Middle frontal gyrus (tissue), 1 donor: ENCODE measurements around the gene ACTG1.

Experiments used
- DNase-seq: peaks from one replicate; pipeline ENCODE4 v3.0.0-alpha.2; 2015; ENCODE audit warnings: low spot score; ENCODE audit errors: extremely low spot score

Gene ACTG1

DNA sequence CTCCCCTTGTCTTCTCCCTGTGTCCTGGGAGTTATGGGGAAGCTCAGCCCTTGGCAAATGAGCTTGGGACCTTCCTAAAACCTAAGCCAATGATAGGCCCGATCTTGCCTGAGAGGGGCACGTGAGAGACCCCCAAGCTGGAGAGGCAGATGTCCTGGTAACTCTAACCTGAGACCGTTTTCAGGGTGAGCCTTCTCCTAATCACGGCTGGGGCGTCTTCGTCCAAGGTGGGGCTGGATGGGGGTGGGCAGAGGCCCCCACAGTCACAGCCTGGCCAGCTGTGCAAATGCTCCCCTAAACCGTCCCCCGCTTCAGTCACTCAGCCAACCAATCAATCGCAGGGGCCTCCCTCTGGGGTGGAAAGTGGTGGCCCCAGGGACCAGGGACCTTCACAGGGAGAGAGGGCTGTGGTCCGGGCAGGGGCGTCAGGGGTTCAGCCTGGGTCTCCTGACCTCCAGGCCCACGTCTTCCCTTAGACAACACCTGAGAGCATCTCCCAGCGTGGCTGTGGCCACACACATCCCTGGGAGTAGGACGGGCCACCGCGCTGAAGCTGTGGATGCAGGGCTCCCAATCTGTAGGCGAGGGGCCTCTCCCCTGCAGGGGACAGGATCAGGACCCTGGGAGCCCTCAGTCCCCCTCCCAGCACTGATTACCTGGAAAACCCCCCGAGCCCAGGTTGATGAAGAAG lies 30.6 kb downstream of the ACTG1 start:
- no peak for DNase-seq

DNA sequence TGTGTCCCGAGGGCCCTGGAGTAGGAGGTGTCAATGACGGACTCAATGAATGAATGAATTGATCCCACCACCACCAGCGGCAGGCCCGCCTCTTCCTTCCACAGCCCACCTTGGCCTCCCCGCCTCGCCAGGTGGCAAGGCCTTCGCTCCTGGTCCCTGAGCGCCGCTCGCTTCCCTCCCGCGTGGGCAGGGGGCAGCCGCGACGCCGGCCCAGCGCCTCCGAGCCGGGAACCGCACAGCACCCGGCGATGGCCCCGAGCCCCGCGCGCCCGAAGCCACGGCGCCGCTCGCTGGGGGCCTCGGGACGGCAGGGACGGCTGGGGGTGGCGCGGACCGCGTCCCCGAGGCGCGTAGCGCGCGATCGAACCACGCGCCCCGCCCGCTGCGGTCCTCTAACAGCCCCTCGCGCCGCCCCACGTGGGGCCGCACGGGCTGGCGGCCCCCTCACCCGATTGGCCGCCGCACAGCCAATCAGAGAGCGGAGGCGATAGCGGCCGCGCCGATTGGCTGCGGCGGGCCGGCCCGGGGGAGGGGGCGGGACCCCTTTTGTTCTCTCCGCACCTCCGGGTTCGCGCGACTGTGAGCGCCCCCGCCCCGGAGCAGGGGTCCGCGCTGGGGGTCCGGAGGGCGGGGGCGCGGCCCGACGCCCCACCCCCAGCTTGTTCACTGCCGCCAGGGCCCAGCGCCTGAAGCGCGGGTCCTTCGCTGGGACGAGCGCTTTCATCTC lies 31.4 kb downstream of the ACTG1 start:
- DNase-seq = peak; percentile 76

DNA sequence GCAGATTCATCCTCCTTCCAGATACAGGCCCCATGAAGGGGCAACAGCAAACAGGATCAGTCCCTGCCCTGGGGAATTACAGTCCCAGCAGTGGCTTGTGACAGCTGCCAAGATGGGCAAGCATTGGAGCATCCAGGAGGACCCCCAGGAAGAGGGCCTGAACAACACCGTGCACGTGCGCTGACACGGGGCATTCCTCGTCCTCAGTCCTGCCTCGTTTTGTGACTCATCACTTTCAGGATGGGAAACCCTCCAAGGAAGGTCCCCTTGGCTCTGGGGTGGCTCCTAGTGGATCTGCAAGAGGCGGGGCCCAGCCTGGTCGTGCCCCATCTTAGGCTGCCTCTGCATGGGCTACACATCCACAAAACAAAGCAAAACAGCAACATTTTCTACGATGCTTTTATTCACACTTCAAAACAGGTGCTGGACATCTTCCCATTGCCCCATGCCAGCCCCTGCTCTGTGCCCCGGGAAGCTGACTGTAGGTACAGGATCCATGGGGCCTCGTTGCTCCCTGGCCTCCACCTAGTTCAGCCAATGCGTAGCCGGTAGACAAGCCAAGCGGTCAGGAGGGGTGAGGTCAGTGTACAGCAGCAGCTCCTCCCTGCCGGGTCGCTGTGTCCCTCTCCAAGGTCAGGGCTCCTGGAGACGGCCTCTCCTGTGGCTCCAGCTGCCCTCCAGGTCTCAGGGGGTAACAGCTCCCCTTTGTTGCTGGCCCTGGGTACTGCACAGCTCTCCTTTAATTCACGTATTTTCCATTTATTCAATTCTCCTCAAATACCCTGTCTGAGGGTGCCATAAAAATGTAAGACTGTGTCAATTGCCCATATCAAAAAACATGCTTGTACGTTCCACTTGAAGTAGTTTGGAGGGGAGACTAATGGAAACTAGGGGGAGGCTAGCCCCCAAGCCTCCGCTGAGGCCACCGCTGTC lies 32.2 kb downstream of the ACTG1 start:
- no peak for DNase-seq

DNA sequence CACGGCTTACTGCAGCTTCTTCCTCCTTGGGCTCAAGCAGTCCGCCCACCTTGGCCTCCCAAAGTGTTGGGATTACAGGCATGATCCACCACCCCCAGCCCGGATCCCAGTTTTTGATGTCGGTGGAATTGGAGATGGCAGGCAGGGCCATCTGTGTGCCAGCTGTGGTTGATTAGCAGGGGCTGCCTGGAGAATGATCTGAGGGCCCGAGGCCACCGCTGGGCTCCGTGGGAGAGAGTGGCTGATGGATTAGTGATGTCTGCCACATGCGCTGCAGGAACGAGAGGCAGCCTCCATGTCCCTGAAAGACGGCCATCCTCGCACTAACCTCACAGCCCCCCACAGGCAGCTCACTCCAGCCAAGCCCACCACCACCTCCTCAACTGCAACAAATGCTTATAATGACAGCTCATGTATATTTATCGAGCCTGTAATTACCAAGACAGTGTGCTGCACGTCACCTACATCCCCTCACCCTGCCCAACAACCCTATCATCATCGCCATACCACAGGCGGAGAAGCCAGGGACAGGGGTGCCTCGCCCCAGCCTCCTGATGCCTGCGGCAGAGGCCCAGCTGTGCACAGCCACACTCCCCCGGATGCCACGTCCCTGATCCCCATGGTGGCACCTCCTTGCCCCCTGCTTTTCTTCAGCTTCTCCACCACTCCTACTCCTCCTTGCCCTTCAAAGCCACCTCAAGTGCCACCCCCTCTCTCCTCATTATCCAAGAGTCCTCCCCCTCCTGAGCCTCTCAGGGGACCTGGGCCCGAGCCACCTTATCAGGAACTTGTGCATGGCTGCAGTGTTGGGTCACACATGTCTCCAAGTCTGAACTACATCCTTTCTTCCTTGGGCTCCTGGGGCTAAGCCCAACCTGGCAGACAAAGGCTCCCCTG lies 33.2 kb downstream of the ACTG1 start:
- DNase-seq = no peak

DNA sequence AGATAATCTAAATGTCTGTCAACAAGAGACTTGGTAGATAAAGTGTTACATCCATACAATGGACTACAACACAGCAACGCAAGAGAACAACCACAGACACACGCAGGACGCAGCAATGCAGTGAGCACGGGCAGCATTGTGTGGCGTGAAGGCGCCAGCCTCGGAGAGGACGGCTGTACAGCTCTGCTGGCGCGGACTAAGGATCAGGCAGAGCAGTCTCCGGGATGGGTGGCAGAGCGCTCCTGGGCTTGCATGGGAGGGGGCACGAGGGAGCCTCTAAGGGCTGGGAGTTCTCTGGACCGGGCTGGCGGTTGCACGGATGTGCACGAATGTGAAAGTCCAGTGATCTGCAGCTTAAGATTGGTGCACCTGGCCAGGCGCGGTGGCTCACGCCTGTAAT lies 34.5 kb downstream of the ACTG1 start:
- no peak for DNase-seq

DNA sequence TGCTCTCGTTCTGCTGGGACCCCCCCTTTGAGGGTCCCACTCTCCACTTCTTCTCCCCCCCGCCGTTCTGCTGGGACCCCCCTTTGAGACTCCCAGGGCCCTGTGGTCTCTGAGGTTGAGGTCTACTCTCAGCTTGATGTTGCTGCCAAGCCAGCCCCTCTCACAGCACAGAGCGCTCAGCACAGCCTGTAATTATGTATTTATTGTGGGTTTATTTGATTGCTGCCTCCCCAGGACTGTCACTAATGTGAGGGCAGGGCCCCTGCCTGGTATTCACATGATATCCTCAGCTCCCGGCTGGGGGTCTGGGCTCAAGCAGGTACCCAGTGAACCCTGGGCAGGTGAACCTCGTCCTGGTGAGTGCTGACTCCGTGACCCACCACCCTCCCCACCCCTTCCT lies 35.4 kb downstream of the ACTG1 start:
- DNase-seq = no peak

DNA sequence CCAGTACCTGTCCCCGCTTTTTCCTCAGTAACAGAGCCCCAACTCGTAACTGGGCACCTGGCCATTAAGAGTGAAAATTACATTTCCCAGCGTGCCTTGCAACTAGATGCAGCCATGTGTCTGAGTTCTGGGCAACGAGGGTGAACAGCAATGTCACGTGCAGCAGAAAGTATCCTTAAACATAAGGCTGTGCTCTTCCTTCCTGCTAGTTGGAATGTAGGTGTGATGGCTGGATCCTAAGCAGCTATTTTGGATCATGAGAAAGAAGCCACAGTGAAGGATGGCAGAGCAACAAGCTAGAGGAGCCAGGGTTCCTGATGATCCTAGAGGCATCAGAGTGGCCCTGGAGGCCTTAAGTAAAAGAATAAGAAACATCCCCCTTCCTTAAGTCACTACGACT lies 36.0 kb downstream of the ACTG1 start:
- DNase-seq = no peak

DNA sequence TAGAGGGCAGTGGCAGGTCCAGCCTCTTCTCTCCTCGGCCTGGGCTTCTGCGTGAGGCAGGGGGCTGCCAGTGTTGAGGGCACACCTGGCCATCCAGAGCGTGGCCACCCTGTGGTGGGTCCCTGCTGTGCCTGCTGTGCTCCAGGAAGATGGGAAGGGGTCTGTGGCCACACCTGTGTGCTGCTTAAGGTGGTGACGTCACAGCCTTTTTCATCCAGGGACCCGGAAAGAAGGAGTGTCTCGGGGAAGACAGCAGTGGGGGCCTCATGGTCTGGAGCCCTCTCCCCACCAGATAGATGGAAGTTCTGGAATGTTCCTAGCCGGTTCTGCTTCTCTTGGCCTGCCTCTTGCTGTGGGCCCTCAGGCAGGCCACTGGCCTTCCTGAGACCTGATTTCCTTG lies 36.5 kb downstream of the ACTG1 start:
- DNase-seq = no peak

DNA sequence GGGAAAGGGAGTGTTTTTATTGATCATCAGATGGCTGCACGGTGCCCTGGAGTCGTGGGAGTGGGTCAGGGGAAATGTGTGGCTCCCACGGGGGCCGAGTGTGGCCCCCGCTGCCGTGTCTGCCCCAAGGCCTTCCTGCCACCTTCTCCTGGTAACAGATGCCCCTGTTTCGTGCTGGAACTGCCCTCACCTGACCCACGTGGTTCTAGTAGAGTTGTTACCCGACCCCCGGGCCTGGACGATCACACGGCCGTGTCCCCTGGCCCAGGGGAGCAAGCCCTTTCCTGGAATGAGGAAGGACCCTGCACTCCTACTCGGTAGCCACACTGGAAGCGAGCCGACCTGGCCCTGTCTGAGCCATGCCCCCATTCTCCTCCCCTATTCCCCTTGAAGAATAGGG lies 37.6 kb downstream of the ACTG1 start:
- DNase-seq = no peak

DNA sequence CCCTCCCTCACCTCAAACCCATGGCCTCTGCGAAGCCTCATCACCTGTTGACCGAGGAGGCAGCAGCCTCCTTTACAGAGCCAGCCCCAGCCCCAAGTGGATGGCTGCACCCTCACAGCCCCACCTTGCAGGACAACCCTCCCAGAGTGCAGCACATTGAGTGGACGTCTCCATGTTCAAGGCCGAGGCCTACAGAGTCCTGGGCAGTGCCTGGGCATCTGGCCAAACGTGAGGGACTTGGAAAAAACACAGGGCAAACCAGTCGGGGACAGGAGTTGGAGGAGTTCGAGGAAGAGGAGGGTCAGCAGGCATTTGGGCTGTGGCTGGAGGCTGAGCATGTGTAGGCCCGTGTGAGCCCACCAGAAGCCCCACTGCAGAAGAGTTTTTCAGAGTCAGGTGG lies 39.6 kb downstream of the ACTG1 start:
- DNase-seq = no peak

DNA sequence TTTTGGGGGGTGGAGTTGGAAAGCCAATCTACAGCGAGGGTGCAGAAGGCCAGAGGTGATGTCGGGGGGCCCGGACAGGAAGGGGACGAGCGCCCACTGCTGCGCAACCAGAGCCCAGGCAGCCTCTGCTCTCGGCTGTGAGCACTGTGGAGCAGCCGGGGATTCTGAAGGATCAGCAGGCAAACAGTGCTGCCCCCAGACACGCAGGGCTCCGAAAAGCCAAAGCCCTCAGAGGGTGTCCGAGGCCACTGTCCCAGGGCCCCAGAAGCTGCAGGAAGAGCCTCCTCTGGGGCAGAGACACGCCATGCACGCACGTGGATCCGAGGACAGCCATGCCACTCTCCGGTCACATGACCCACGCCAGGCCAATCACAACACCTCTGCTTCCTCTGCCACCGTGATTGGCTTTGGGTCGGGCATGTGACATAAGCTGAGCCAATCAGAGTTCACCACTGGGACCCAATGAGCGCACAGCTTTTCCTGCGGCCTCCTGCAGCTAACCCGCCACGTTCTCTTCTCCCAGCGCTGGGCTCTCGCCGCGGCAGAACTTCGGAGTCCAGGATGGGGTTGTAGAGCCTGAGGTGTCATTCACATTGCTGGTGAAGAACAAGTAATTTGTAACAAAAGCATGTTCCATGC lies 40.7 kb downstream of the ACTG1 start:
- peak; percentile 69 for DNase-seq

DNA sequence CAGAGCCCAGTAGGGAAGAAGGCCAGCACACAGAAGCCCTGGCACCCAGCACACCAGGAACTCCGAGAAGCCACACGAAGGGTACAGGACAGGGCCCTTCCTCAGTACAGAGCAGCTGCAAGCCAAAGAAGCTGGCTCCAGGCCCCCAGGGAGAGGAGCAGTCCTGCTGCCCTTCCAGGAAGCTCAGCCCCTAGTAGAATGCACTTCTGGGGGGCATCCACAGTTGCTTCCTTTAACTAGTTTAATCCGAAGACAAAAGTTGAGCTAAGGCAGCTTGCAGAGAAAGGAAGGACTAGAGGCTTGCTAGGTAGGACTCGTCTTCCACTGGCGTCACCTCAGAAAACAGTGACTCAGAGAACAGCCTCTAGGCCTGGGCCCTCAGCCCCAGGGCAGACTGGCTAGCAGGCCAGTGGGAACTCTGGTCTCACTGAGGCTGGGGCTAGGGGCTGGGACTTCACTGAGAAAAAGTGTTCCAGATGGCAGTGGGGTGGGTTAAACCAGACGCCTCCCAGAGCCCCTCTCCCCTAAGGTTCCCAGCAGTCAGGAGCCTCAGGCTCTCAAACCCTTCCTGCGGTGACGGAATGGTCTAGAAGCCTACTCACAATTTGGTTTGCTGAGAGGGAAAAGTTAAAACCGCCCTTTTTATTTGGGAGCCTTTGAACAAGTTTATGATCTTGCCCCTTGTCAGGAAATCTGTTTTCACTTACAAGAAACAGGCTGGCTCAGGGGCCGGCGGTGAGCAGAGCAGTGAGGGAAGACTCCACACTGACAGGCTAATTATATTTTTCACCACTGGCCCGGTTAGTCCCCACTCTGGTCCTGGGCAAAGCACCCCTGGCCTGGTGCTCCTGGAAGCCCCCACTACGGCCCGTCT lies 41.4 kb downstream of the ACTG1 start:
- no peak for DNase-seq

DNA sequence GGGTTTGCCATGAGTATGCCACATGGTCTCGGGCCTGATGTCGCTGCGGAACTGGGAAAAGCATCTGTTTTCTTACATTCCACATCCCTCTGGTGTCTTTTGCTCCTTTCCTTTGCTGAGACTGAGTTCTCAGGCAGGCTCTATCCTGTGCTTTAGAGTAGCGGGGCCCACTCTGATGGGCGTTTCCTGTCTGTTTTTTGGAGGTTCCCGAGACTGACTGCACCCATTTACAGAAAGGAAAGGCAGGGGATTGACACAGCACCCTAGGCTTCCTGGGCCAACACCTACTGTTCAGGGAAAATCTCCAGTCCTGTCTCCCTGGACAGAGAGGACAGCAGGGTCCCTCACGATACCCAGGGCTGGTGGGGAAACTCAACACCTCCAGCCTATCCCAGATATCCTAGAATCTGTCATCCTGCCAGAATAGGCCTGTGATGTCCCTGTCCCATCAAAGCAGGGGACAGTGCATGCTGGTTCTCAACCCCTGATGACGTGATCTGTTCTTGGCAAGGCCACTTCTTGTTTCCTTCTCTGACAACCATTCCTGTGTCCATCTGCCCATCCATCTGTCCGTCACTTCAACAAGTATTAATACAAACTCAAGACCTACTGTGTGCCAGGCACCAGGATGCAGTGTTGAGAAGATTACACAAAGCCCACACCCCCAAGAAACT lies 42.2 kb downstream of the ACTG1 start:
- no peak for DNase-seq

DNA sequence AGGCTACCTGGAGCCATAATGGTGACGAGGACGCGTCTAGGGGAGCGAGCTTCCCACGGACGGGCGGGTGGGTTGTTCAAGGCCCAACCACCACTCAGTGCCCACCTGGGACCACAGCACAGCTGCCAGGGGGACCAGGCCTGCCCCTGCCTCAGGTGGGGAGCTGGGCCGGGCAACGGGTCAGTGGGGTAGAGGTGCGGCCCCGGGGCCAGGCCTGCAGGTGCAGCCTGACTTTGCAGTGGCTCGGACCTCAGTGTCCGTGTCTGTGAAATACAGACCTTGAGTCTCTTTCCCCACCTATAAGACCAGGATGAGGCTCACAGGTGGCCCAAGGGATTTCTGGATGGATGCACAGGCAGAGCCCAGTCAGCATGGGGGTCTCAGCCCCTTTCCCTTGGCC lies 43.3 kb downstream of the ACTG1 start:
- DNase-seq = no peak

DNA sequence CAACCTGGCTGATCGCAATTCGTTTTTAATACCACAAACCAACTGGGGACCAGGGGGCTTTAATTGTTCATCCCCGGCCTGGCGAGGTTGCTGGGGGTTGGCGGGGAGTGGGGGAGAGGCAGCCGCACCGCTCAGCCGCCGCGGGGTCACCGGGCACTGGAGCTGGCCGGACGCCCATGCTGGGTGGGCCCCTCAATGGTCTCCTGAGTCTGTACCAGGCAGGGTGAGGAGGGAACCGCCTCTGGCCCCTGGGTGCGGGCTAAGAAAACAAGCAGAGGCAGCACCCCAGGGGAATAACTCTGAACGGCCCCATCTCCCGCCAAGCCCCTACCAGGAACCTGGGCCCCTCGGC lies 43.9 kb downstream of the ACTG1 start:
- no peak for DNase-seq

DNA sequence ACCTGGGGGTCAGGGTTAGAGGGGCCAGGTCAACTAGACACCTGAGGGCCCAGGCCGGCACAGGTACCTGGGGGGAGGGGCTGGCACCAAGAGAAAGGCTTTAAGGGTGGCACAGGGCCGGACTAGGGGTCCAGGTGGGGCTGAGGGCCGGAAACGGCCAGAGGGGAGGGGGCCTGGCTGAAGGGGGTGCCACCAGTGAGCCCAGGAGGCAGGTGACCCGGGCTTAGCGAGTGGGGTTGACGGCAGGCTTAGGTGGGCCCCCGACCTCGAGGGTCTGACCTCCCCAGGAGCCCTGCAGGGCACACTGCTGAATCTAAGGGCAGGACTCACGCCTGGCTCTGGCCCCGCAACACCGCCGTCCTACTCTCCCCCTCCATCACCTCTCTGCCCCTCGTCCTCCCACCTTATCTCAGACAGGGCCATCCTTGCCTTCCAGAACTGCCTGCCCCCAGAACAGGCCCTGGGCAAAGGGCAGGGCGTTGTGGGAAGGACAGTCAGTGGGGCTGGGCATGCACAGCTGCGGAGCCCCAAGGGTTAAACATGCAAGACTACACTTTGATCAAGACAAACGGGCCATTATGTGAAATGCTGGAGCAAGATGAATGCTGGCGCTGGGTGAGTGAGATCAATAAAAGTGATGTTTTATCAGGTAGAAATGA lies 44.4 kb downstream of the ACTG1 start:
- no peak for DNase-seq

DNA sequence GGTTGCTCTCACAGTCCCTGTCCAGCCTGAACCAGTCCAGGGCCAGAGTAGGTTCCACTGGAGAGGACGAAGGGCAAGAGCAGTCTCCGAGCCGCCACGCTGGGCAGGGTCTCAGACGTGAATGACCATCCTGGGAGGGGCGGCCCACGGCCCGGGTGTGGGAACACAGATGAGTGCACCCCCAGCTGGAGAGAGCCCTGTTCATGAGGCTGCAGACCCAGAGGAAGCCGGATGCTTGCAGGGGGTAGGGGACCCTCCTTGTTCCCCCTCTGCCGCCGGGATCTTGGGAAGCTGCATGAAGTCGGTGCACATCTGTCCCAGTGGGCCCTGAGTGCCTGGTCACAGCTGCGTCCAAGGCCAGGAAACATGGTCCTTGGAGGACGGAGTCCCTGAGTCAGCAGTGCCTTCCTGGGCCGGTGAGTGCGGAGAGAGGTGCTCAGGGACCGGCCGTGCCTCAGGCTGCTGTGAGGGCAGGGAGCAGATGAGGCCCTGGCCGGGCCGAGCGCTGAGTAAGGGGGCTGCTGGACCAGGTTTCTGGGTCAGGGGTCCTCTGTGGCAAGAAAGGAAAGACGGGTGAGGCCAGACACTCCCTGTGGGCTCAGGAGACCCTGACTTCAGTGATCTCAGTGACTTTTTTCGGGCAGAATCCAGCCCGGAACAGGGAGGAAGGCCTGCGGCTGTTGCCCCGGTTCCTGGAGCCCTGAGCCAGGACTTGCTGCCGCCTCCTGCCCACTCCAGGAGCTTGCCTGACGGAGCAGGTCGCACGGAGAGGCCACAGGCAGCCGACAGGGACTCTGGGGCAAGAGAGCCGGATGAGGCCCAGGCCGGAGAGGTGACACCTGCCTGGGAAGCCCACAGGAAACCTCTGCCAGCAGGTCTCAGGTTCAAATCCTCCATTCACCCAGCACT lies 45.8 kb downstream of the ACTG1 start:
- DNase-seq = no peak

DNA sequence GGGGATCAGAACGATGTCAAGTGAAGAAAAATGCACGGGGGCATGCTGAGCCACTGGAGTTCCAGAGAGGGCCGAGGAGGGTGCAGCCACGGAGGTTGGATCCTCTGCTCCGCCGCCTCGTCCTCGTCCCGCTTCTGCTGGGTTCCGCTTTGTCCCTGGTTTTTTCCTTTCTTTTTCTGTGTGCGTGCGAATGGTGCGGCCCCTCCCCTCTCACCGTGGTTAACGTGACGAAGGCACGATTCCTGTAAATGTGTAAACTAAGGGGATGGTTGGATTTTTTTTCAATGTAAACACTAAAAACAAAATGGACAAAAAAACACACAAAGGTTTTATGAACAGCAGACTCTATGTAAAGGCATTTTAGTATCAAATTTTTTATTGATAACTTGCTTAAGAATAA lies 46.7 kb downstream of the ACTG1 start:
- DNase-seq = no peak
